Stimulated activated CD8-positive, alpha-beta memory T cell treated with anti-CD3 and anti-CD28 coated beads, Interleukin-4, amount 100 ng/mL, for 4 hours (primary cell): Measurements from ENCODE around the gene PCP4L1.

Source experiments
- DNase-seq, 2 donors: peaks; one replicate each; pipeline ENCODE4 v3.0.0-alpha.2; 2020; ENCODE audit warnings: low read depth in 2 of 2, low spot score in 1 of 2

Gene PCP4L1

DNA sequence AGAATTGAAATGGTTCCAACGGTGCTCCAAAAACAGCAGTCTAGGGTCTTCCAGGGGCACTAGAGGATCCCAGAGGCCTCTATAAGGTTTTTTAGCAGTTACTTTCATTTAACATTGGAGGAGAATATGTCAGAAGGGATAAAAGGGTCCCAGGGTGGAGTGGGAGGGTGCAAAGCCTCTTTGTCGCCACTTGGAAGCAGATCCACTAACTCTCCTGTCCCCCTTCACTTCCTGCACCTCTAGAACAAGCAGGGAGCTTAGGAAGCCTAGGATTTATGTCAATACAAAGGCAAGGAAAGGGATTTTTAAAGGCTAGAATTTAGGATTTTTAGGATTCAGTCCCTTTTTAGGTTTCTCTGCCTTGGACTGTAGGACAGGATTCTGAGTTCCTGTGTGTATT, 8.3 kb downstream of the PCP4L1 start:
- DNase-seq, result no peak

DNA sequence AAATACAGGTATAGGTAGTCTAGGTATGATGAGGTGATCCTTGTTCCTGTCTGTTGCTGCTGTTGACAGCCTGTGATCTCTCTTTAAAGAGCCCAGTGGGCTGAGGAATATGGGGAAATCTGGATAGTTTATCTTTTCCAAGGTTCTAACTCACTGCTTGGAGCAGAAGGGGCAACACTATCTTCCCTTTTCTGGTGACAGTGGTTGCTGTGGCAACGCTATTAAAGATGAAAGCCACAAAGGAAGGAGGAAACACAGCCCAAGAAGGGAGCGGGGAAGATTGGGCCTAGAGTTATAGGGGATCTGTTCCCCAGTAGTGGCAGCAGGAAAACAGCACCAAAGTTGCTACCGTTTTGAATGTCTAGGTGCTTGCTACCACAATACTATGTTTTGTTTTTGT, 8.8 kb downstream of the PCP4L1 start:
- DNase-seq, result no peak

DNA sequence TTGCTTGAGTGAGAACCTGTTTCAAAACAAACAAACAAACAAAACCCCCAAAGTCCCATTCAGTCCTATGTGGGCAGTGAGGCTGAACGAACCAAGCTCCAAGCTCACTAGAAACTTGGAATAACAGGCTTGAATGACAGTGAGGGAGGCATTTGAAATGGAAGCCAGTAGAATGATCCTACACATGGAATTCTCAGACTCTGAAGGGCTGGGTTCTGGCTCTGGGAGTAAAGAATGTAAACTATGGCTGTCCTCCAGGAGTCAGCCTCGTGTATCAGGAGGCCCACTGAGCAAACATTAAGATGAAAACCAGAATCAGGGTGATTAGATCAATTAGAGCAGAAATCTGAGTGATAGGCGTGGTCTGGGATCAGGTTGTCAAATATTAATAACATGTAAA, 14.9 kb downstream of the PCP4L1 start:
- no peak for DNase-seq

DNA sequence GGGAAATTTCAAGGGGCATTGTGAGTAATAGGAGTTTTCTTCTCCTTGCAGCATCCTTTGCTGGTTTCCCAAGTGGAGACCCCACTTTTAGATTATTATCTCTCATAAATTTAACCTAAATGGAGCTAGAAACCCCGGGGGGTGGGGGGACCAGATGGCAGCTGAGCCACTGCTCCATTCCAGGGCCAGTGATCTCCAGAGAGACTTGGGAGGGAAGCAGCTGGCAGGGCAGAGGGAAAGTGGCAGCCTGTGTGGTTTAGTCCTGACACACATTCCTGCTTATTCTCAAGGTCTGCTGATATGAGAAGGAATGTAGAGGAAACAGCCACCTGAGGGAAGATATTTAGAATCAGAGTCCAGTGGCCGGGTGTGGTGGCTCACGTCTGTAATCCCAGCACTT, 16.3 kb downstream of the PCP4L1 start:
- no peak for DNase-seq

DNA sequence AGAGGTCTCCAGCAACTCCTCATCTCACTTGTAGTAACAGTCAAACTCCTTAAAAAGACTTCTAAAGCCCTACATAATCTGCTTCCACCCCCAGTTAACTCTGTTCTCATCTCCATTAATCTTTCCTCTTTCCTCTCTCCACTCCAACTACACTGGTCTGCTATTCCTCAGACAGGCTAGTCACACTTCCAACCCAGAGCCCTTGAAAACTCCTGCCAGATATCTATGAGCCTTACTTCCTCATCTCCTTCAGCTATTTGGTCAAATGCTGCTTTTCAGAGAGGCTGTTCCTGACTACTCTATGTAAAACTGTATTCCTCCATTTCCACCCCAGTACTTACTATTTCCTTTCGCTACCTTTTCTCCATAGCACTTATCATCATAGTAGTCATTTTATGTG, 24.4 kb downstream of the PCP4L1 start:
- DNase-seq, result no peak

DNA sequence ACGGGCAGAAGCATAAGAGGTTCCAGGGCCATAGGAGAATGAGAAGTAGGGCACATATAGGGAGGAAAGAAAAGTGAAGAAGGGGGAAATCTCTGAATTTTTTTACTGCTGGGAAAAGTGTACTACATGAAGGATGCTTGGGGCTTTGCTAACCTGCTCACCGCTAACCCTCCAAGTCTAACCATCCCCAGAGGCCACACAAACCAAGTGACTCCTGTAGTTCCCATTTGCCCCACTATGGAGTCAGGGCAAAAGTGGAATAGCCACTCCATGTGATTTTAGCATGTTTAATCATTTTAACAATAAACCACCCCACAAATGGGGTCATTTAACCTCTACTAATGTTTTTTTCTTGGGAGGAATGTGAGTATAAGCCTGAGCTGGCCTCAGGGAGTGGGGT, 26.6 kb downstream of the PCP4L1 start:
- DNase-seq, result no peak

GRCh38 chr1:161285521-161285920, 27.0 kb downstream of the PCP4L1 start:
- no peak for DNase-seq

GRCh38 chr1:161287482-161288054, 29.0 kb downstream of the PCP4L1 start:
- no peak for DNase-seq

DNA sequence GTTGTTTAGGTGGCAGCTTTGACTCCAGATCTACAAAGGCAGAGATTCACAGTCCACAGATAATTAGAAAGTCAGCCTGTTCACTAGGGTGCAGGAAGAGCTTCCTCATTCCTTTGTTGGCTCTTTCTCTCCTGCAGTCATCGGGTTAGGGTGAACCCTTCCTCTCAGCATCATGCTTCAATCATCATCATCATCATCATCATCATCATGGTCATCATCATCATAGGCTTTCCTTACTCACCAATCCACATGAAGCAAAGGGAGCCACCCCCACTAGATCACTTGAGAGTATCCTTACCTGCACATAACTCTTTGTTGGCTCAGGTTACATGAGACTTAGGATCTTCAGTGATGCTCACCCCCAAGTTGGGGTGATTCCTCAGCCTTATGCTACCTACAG, 32.2 kb downstream of the PCP4L1 start:
- DNase-seq, result no peak

- no peak for DNase-seq
Measured at GRCh38 chr1:161297415-161297814, 38.9 kb downstream of the PCP4L1 start.

DNA sequence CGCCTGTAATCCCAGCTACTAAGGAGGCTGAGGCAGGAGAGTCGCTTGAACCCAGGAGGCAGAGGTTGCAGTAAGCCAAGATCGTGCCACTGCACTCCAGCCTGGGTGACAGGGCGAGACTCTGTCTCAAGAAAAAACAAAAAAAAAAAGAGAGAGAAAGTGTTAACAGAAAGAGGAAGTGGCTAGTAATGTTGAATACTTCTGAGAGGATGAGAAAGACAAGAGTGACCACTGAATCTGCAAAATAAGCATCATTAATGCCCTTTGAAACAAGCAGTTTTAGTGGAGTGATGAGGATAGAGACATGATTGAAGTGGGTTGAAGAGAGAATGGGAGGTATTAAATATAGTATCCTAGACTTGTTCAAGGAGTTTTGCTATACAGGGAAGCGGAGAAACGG, 39.6 kb downstream of the PCP4L1 start:
- no peak for DNase-seq

DNA sequence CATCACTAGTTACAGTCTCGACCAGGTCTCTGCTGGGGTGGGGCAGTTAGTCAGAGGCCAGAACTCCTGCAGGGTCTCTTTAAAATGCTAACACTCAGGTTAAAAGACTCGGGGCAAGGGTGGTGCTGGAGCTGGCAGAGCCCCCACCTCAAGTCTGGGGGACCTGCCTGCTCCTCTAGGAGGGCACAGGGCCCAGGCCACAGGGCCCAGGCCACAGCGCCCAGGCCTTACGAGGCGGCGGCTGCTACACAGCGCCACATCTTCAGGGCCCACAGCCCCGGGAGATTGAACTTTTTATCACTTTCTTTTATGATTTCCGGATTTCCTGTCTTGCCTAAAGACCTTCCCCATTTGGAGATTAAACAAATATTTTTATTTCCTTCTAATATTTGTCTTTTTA, 40.8 kb downstream of the PCP4L1 start:
- no peak for DNase-seq

GRCh38 chr1:161300478-161300877, 41.9 kb downstream of the PCP4L1 start:
- DNase-seq, result no peak

DNA sequence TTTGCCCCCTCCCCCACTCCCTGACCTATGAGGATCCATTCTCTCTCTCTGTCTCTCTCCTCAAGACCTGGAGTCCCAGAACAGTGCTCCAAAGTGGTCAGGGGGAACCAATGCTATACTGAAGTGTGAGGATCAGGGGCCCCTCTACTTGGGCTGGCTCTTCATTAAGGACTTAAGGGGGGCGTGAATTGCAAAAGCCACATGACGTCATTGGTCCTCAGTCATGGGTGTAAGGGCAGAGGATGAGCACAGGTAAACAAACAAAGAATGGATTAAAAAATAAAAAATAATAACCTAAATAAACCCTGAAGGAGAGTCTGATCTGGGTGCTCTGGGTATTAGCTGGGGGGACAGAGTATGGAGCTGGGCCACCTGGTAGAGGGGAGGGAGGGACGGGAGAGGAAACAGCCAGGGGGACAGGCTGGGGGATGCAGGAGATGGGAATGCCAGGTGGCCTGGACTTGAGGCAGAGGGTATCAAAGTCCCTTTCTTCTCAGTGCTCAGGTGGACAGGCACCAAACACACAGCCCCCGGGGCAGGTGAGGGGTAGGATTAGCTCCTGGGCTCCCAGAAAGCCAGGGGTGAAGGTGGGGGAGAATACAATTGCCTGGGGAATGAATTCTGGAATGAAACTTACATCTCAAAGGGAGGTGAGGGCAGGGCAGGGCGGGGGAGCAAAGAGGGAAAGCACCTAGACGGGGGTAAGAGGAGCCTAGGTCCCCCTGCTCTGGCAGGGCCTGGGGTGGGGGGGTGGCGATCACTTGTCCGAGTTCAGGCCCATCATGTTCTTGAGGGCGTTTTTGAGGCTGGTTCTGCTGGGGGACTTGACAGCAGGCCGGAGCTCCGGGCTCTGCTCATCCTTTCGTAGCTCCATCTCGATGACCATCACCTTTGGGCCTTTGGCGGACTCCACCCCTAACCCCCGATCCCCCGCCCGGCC, 46.7 kb downstream of the PCP4L1 start:
- no peak for DNase-seq

GRCh38 chr1:161305867-161306519, 47.4 kb downstream of the PCP4L1 start:
- peak; percentile 58 to 71 for DNase-seq

- no peak for DNase-seq
Measured at GRCh38 chr1:161307230-161307768, 48.8 kb downstream of the PCP4L1 start.

DNA sequence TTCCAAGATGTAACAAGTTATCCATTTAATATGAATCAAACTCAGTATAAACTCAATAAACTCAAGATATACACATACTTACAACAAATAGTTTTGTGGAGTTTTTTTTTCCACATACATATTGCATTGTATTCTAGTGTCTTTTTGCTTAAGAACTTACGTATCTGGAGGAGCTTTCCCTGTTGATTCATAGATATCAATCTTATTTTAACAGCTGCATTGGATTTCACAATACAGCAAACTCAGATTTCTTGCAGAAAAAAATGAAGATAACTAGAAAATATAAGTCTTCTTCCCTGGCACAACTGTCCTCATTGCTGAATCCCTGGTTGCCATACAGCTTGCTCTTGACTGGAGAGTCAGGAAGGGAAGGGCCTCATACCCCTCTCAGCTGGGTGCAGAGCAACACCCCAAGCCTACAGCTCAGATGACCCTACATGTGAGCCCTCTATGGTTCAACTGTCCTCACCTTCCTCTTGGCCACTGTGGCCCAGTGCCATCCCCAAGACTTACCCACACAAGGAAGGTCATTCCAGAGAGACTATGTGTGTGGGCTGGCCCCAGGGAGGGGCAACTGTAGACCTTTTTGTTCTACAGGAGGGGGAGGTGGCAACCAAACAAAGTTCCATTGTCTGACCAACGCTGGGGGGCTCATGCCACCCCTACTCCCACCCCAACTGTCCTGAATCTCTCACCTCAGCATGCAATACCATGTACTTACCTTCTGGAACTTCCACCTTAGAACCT, 49.5 kb downstream of the PCP4L1 start:
- DNase-seq, result no peak

GRCh38 chr1:161309868-161310267, 51.3 kb downstream of the PCP4L1 start, which contains the start of gene MPZ:
Gene MPZ (minus strand): TSS chr1:161309968. CDS start chr1:161309905, 63 bp downstream.
- DNase-seq, result no peak

- DNase-seq, result no peak
Measured at GRCh38 chr1:161311595-161312181, 53.1 kb downstream of the PCP4L1 start.

DNA sequence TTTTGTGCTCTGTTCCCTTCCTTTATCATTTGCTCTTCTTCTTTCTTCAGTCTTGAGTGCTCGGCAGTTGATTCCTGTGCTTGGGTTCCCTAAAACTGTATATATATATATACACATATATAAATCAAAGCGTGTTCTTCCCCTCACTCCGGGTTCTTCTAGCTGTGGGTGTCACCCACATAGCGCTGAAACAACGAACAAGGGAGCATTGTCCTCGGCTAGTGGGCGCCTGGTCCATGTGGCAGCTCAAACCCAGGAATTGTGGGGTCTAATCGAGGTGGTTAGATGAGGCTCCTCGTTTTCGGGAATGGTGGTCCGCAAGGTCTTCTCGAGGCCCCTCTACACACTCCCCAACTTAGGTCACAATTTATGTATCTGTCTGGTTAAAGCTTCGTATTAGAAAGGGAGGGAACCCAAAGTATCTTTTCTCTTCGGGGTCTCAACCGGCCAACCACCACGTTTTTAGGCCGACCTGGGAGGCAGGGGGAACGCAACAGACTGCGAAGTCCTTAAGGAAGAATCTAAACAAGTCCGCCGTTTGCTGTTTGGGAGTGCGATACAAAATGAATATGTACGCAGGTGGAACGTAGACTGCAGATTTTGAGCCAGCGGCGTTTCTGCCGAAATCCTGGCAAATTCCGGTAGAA, 55.1 kb downstream of the PCP4L1 start:
- no peak for DNase-seq
